SIG-M5 treated with dmso at 0.1 percent for 504 hours (cell line): ENCODE results near the gene LRRC36.

Source experiments
- DNase-seq: peaks from one replicate; lab custom pipeline; 2025; ENCODE audit not compliant: unreplicated experiment; lab: John Stamatoyannopoulos, UW

LRRC36 gene

DNA sequence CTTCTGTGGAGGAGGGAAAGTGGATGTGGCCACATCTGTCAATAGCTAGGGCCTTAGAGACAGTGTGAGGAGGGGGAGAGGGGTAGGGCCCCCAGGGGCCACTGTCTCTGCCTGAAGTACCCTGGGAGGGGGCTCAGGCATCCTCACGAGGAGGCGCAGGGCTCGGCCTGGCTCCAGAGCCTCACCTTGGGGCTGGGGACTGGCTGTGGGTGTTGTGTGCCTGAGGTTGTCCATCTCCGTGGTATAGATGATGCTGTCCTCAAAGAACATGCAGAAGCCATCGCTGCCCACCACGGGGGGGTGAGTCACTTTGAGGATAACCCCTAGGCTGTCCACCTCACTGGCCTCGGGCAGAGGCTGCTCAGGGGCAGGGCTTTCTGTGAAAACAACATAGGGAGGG is 35.2 kb upstream of the LRRC36 start:
- DNase-seq: no peak

DNA sequence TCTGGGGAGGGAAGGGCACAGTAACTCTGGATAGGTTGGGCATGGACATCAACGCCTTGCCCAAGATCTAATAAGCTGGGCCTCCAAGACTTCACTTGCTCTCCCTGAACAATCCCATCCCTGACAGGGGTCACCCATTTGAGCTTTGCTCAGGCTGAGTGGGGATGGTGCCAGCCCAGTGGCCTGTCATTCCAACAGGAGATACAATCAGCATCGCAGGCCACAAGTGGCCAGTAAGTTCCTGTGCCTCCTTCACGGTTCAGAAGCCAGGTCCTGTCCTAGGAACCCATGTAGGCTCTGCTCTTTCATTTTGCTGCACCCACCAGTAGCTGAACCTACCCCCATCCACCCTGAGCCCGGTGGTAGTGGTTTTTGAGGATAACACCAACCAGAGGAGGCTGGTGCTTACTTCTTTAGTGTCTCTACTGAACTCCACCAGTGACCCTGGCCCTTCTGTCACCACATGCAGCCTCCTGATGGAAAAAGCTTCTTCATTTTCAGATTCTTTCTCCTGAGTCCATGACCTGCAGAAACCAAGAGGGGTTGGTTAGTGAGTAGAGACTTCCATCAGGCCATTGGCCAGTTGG is 32.4 kb upstream of the LRRC36 start:
- DNase-seq: no peak

DNA sequence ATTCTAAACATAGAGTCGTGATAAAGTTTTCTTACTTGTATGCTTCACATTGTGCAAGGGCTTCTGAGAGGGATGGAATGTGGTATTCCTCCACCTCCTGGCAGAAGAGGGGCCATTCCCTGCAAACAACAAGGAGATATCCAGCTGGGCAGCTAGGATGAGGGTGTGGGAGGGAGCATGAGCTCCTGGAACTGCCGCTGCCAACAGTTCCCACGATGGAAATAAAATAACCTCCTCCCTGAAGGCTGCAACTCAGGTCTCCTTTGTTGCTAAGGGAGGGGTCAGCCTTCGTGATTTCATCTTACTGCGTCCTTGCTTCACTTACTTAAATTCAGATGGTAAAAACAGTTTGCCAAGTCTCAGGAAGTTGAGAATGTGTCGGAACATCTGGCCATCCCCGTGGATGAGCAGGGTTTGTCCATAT is 31.7 kb upstream of the LRRC36 start:
- DNase-seq: no peak

DNA sequence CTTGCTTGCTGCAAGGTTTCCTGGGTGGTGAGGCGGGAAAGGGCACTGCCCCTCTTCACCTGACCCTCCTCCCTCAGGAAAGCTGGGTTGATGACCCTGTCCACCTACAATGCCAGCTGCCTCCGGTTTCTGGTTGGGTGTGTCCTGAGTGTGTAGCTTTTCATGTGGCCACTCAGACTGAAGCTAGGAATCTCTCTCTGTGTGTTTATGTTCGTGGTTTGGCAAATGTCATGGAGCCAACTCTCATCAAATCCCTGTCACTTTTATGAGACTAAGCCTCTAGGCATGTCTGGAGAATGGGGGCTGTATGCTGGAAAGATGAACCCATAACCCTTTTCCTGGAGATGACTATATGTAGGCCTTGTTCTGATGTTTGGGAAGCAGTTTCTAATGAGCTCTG is 30.2 kb upstream of the LRRC36 start:
- no peak for DNase-seq

DNA sequence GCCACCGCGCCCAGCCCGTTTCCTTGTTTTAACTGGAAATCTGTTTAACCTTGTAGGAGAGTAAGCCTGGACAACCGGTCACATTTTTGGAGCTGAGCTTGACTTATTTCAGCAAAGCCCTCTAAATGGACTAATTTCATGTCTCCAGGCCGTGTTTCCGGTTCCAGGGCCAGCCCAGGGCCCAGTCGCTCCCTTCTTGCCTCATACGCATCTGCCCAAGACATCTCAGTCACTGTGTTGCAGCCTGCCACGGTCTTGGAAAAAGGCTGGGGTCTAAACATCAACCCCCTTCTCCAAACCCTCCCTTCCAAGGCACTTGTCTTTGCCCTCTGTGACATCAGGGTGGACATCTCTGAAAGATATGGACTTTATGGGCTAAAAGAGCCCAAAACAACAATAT is 28.3 kb upstream of the LRRC36 start:
- no peak for DNase-seq

DNA sequence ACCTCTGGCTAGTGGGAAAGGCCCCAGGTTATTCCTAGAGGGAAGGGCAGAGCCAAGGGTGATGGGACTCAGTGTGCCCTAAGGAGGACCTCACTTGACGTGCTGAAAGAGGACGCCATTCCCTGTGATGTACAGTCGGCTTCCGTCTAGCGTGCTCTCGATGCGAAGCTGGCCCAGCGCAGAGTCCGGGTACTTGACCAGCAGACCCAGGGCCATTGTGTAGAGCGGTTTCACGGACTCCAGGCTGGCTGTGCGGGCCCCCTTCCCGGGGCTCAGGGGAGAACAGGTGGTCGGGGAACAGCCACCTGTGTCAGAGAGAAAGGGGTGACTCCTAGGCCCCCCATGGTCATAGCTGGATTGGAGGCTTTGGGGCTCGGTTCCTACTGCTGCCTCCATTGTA is 27.3 kb upstream of the LRRC36 start:
- no peak for DNase-seq

DNA sequence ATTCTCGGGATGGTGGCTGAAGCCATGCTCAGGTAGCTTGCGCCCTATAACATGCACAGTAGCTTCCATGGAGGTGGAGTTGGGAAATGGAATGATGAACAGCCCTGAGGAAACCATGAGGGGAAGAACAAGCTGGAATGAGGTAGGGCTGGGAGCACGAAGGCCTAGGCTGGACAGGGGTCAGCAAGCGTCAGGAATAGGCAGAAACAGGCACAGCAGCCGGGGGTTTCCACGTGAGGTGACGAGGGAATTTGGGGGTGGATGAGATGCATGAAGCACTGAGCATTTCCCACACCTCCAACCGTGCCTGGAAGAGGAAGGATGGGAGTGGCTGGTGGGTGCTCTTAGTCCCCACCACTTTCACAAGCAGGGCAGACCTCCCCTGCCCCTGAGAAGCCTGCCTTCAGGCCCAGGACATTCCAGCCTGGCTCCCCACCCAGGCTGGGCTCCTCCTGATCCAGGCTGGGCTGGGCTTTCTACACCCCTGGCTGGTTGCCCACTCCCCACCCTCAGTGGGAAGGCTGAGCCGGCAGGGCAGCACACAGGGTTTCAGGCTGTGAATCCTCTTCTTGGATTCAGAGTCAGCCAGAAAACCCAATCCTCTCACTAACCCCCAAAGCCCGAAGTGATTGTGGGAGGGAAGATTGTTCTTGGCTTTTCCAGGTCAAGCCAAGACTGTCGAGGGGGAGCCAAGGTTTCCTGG is 25.4 kb upstream of the LRRC36 start:
- no peak for DNase-seq

DNA sequence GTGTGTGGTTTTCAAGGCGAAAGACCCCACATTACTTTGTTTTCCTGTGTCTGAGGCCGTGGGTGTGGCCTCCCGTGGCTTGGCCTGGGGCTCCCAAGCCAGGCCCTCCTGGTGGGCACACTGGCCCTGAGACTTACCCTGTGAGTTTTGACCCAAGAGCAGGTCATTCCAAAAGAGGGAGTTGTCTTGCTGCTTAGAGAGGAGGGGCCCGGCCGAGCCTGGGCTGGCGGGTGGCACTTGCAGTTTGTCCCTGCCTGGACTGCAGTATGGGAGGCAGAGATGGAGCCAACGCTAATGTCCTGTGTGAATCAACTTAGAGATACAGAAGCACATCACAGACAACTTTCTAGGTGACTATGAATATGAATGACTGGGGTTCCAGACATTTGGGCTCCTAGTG is 24.5 kb upstream of the LRRC36 start:
- DNase-seq: no peak

DNA sequence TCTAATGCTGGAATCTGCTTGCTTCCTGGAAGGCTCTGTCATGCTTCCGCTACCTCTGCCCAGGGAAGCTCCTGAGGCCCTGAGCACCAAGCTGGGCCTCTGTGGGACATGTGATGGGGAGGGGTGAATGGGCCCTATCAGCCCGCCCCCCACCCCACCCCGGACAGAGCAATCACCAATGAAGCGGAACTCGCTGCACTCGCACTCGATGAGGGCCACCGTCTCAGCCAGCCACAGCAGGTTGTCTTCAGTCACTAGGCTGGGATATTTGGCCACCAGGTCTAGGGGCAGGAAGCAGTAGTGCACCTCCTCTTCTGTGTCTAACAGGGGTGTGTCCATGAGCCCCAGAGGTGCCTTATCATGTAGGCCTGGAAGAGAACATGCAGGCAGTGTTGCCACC is 23.6 kb upstream of the LRRC36 start:
- DNase-seq: no peak

DNA sequence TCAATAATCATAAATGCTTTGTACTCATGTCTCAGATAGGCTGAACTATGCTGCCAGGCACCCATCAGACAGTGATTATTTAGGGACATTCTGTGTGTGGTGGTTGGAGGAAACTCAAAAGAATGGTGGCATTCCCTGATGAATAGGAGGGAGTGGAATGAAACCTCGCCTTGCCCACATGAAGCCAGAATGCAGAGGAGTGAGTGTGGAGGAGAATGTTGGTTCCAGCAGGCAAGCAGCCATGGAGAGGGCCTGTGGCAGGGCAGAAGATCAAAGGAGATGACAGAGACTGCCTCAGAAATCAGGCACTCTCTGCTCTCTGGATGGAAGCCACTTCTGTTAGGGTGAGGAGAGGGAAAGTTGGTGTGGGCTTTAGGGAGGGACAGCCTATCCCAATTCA is 22.6 kb upstream of the LRRC36 start:
- DNase-seq: no peak

DNA sequence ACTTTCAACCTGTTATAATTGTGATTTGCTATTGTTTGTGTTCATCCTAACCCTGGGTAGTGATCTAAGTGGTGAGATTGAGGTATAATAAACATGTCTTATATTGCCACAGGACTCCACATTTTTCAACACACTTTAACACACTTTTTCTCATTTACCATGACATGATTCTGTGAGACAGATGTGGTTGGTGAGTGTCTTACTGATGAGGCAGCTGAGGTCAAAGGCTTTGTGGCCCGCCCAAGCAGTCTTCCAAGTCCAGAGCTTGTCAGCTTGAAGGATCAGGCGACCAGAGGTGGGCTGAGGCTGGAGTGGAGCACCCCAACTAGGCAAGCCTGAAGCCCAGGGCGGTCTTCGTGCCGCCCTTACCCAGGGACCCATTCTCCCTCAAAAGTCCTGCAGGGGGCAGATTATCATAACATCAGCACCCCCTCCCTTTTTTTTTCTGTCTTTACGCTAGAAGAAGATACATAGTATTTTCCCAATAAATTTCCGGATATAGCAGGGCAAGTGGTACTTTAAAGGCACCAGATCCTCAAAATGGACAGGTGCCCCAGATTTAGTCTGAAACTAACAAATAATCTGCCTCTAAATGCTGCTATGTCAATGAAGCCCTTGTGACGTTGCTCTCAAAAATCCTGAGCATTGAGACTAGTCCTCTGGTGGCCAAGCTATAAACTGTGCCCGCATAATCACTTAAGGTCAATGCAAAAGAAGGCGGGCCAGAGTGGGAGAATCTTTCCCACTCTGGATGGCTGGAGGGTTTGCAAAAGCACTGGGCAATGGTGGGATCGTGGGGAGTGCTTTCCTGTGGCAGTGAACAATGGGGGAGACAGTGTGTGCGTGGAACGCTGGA is 21.2 kb upstream of the LRRC36 start:
- no peak for DNase-seq

DNA sequence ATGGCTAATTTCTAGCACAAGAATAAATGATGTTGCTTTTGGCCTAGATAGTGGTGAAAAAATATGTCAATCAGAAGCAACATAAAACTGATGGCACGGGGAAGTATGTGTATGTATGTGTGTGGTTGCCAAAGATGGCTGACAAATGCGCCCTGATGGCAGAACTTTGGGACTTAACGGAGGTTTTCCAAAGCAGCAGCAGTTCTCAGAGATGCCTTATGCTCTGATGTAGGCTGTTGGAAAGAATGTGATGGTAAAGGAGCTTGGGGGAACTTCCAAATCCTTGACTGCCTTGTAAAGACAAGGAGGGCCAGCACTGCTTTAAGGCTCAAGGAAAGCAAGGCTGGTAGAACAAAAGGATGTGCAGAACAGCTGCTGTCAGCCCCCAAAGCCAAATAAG is 16.1 kb upstream of the LRRC36 start:
- no peak for DNase-seq

DNA sequence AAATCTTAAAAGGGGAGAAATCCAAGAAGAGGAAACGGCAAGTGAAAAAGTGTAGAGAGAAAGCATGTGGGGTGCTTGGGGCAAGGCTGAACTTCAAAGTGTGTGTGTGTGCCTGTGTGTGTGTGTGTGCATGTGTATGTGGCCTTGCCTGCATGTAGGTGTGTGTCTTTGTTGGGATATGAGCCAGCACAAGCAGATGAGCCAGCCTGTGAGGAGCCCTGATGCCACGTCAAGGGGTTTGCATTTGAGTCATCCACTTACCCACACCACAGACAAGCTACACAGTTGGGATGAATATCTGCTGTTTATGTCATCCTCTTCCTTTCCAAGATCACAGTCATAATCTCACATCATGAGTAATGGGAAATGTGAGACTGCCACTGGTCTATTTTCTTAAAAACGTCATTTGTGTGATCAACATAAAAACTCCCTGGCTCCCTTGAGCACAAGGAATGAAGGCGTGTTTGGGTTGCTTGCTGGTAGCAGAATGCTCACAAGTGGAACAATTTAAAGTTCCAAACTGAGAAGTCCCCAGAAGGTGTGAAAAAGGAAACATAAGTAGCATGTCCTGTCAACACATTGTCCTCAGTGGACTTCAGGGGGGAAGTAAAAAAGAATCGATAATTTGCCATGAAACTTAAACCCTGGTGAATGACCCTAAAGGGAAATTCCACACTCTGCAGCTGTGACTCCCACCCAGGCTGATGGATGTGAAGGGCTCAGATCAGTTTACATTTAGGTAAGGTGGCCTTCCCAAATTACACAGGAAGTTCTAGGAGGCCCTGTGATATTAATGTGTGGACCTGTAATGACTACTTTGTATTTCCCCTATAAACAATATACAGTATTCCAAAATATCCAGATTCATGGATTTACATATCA is 14.8 kb upstream of the LRRC36 start:
- no peak for DNase-seq

DNA sequence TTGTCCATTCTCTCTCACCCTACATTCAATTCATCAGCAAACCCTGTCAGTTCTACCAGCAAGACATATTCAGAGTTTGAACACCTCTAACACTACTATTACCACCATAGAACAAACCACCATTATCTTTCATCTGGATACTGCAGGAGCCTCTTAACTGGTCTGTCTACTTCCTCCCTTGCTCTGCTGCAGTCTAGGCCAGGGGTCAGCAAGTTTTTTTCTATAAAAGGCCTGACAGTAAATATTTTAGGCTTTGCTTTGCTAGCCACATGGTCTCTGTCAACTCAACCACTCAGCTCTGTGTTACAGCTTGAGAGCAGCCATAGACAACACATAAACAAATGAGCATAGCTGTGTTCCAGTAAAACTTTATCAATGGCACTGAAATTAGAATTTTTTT is 13.9 kb upstream of the LRRC36 start:
- DNase-seq: peak; percentile 29

DNA sequence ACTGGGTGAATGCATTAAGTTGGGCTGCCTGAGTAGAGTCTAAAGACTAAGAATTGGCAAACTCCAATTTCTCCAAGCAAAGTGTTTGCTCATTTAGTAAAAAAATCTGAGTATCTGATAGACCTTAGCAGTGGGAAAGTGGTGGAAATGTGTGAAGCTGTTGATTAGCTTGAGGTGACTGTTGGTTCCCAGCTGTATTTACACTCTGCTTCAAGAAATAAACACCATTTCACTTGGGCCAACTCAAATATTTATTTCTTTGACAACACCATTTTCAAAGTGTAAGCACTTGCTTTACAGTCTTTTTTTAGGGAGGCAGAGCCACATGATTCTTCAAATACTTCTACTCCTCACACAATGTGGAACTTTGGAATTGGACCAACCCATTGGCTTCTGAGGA is 8.8 kb upstream of the LRRC36 start:
- no peak for DNase-seq

DNA sequence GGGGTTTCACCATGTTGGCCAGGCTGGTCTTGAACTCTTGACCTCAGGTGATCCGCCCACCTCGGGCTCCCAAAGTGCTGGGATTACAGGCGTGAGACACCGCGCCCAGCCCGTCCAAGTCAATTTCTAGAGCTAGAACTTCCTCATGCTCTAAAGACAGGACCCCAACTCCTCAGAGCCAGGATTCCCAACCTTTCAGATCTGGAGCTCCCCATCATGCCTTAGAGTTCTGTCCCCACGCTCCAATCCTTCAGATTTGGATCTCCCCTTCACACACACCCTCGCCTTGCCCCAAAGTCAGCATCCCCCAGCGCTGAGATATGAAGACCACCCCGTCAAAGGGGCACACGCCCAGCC is 522 bp upstream of the LRRC36 start:
- DNase-seq: no peak

DNA sequence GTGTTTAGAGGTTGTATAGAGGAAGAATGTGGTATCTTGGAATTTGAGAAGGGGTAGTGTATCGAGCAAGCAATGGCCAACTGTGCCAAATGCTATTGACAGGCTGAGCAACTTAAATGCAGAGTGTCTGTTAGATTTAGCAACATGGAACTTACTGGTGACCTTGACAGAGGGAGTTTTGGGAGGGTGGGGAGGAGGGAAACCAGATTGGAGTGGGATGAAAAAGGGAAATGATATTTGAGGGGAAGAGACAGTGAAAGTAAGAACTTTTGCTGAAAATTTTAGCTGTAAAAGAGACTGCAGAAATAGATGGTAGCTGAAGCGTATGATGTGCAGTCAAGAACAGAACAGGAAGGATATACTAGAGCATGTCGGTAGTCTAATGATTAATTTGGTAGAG is 1.1 kb downstream of the LRRC36 start:
- DNase-seq: peak; percentile 44

DNA sequence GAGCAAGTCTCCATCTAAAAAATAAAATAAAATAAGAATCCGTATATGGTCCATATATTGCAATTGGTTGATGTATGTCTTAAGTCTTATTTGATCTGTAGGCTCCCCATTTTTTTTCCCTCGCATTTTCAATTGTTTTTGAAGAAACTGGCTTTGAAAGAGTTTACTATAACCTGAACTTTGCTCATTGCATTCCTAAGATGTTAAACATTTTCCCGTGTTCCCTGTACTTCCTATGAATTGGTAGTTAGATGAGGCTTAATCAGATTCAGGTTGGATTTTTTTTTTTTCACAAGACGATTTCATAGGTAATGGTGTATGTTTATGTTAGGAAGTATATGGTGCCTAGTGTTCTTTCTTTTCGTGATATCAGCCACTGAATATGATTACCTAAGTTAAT is 3.3 kb downstream of the LRRC36 start:
- no peak for DNase-seq

DNA sequence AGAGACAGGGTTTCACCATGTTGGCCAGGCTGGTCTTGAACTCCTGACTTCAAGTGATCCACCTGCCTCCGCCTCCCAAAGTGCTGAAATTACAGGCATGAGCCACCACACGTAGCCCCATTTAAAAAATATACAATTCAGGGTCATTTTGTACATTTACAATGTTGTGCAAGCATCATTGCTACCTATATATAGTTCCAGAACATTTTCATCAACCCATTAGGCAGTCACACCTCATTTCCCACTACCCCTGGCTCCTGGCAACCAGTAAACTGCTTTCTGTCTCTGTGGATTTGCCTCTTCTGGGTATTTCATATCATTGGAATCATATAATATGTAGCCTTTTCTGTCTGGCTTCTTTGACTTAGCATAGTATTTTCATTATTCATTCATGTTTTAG is 6.7 kb downstream of the LRRC36 start:
- no peak for DNase-seq

DNA sequence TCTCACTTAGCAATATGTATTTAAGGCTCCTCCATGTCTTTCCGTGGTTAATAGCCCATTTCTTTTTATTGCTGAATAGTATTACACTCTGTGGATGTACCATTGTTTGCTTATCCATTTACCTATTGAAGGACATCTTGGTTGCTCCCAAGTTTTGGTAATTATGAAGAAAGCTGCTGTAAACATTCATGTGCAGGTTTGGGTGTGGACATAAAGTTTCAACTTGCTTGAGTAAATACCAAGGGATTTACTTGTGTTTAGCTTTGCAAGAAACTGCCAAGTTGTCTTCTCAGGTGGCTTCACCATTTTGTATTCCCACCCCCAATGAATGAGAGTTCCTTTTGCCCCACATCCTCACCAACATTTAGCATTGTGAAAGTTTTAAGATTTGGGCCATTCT is 9.5 kb downstream of the LRRC36 start:
- no peak for DNase-seq

DNA sequence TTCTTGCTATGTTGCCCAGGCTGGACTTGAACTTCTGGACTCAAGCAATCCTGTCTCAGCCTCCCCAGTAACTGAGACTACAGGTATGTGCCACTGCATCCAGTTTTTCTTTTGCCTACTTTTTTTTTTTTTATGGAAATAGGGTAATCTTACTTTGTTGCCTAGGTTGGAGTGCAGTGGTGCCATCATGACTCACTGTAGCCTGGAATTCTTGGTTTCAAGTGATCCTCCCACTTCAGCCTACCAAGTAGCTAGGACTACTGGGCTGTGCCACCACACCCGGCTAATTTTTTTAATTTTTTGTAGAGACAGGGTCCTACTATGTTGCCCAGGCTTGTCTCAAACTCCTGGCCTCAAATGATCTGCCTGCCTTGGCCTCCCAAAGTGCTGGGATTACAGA is 10.0 kb downstream of the LRRC36 start:
- DNase-seq: no peak
